HEK293 (cell line): Measurements from ENCODE around the gene MAVS.

Source experiments
- ATF2 ChIP-seq: fragments of 450-650 bp; formaldehyde crosslinking; IDR thresholded peaks from 2 replicates; pipeline ENCODE4 v1.5.1; 2016; ENCODE audit warnings: missing biosample characterization, missing genetic modification characterization, low read depth
- EGR2 ChIP-seq: fragments of 450-650 bp; formaldehyde crosslinking; IDR thresholded peaks from 2 replicates; pipeline ENCODE4 v1.5.1; 2016; ENCODE audit warnings: low read depth, missing biosample characterization, missing genetic modification characterization
- FEZF1 ChIP-seq: fragments of 450-650 bp; formaldehyde crosslinking; IDR thresholded peaks from 2 replicates; pipeline ENCODE4 v1.5.1; 2016; ENCODE audit warnings: missing biosample characterization, missing genetic modification characterization
- GLI4 ChIP-seq: fragments of 450-650 bp; formaldehyde crosslinking; IDR thresholded peaks from 2 replicates; pipeline ENCODE4 v1.5.1; 2016; ENCODE audit warnings: missing biosample characterization, missing genetic modification characterization
- KLF1 ChIP-seq: fragments of 450-650 bp; formaldehyde crosslinking; IDR thresholded peaks from 2 replicates; pipeline ENCODE4 v1.5.1; 2016; ENCODE audit warnings: missing biosample characterization, missing genetic modification characterization
- OVOL3 ChIP-seq: fragments of 450-650 bp; formaldehyde crosslinking; IDR thresholded peaks from 2 replicates; pipeline ENCODE4 v1.5.1; 2016; ENCODE audit warnings: missing biosample characterization, missing genetic modification characterization
- PATZ1 ChIP-seq: fragments of 450-650 bp; formaldehyde crosslinking; IDR thresholded peaks from 2 replicates; pipeline ENCODE4 v1.5.1; 2016; ENCODE audit warnings: missing biosample characterization, missing genetic modification characterization
- PRDM1 ChIP-seq: fragments of 450-650 bp; formaldehyde crosslinking; IDR thresholded peaks from 2 replicates; pipeline ENCODE4; 2016; ENCODE audit warnings: missing biosample characterization, missing genetic modification characterization
- SP2 ChIP-seq: fragments of 450-650 bp; formaldehyde crosslinking; IDR thresholded peaks from 2 replicates; pipeline ENCODE4 v1.5.1; 2016; ENCODE audit warnings: missing biosample characterization, missing genetic modification characterization
- SP3 ChIP-seq: fragments of 450-650 bp; formaldehyde crosslinking; IDR thresholded peaks from 2 replicates; pipeline ENCODE4 v1.5.1; 2016; ENCODE audit warnings: missing biosample characterization, missing genetic modification characterization
- ZBTB48 ChIP-seq: fragments of 450-650 bp; formaldehyde crosslinking; IDR thresholded peaks from 2 replicates; pipeline ENCODE4 v1.5.1; 2016; ENCODE audit warnings: missing biosample characterization, missing genetic modification characterization
- ZBTB6 ChIP-seq: fragments of 450-650 bp; formaldehyde crosslinking; IDR thresholded peaks from 2 replicates; pipeline ENCODE4 v1.5.1; 2017; ENCODE audit warnings: missing biosample characterization, missing genetic modification characterization
- ZFP69B ChIP-seq: fragments of 450-650 bp; formaldehyde crosslinking; IDR thresholded peaks from 2 replicates; pipeline ENCODE4 v1.5.1; 2016; ENCODE audit warnings: missing biosample characterization, missing genetic modification characterization
- ZNF133 ChIP-seq: fragments of 450-650 bp; formaldehyde crosslinking; IDR thresholded peaks from 2 replicates; pipeline ENCODE4 v1.5.1; 2016; ENCODE audit warnings: missing biosample characterization, missing genetic modification characterization
- ZNF140 ChIP-seq: fragments of 450-650 bp; formaldehyde crosslinking; IDR thresholded peaks from 2 replicates; pipeline ENCODE4 v1.5.1; 2016; ENCODE audit warnings: missing biosample characterization, missing genetic modification characterization
- ZNF18 ChIP-seq: fragments of 450-650 bp; formaldehyde crosslinking; IDR thresholded peaks from 2 replicates; pipeline ENCODE4 v1.5.1; 2016; ENCODE audit warnings: missing biosample characterization, missing genetic modification characterization
- ZNF214 ChIP-seq: fragments of 450-650 bp; formaldehyde crosslinking; IDR thresholded peaks from 2 replicates; pipeline ENCODE4 v1.5.1; 2017; ENCODE audit warnings: missing biosample characterization, mild to moderate bottlenecking, missing genetic modification characterization, borderline replicate concordance
- ZNF223 ChIP-seq: fragments of 450-650 bp; formaldehyde crosslinking; IDR thresholded peaks from 2 replicates; pipeline ENCODE4 v1.5.1; 2016; ENCODE audit warnings: missing biosample characterization, missing genetic modification characterization
- ZNF266 ChIP-seq: fragments of 450-650 bp; formaldehyde crosslinking; IDR thresholded peaks from 2 replicates; pipeline ENCODE4 v1.5.1; 2016; ENCODE audit warnings: missing biosample characterization, missing genetic modification characterization, low read depth
- ZNF341 ChIP-seq: fragments of 450-650 bp; formaldehyde crosslinking; IDR thresholded peaks from 2 replicates; pipeline ENCODE4; 2016; ENCODE audit warnings: low read depth, missing biosample characterization, missing genetic modification characterization
- ZNF398 ChIP-seq: fragments of 450-650 bp; formaldehyde crosslinking; IDR thresholded peaks from 2 replicates; pipeline ENCODE4 v1.5.1; 2017; ENCODE audit warnings: missing biosample characterization, missing genetic modification characterization
- ZNF404 ChIP-seq: fragments of 450-650 bp; formaldehyde crosslinking; IDR thresholded peaks from 2 replicates; pipeline ENCODE4 v1.5.1; 2017; ENCODE audit warnings: missing biosample characterization, missing genetic modification characterization
- ZNF488 ChIP-seq: fragments of 450-650 bp; formaldehyde crosslinking; IDR thresholded peaks from 2 replicates; pipeline ENCODE4 v1.5.1; 2016; ENCODE audit warnings: missing biosample characterization, missing genetic modification characterization
- ZNF549 ChIP-seq: fragments of 450-650 bp; IDR thresholded peaks from 2 replicates; pipeline ENCODE4 v1.5.1; 2018; ENCODE audit warnings: missing biosample characterization, missing genetic modification characterization, mild to moderate bottlenecking, inconsistent platforms, moderate library complexity
- ZNF585B ChIP-seq: fragments of 450-650 bp; formaldehyde crosslinking; IDR thresholded peaks from 2 replicates; pipeline ENCODE4 v1.5.1; 2016; ENCODE audit warnings: missing biosample characterization, missing genetic modification characterization
- ZNF596 ChIP-seq: fragments of 450-650 bp; IDR thresholded peaks from 2 replicates; pipeline ENCODE4 v1.5.0; 2018; ENCODE audit warnings: missing biosample characterization, mild to moderate bottlenecking, missing genetic modification characterization, moderate library complexity
- ZNF624 ChIP-seq: fragments of 450-650 bp; formaldehyde crosslinking; IDR thresholded peaks from 2 replicates; pipeline ENCODE4 v1.5.1; 2017; ENCODE audit warnings: missing biosample characterization, missing genetic modification characterization
- ZNF645 ChIP-seq: fragments of 450-650 bp; formaldehyde crosslinking; IDR thresholded peaks from 2 replicates; pipeline ENCODE4; 2016; ENCODE audit warnings: missing biosample characterization, missing genetic modification characterization
- ZNF792 ChIP-seq: fragments of 450-650 bp; formaldehyde crosslinking; IDR thresholded peaks from 2 replicates; pipeline ENCODE4 v1.5.1; 2016; ENCODE audit warnings: missing biosample characterization, missing genetic modification characterization
- ZXDB ChIP-seq: fragments of 450-650 bp; formaldehyde crosslinking; IDR thresholded peaks from 2 replicates; pipeline ENCODE4 v1.5.1; 2016; ENCODE audit warnings: missing biosample characterization, missing genetic modification characterization

The MAVS gene

GRCh38 chr20:3820048-3820900 is 26.4 kb upstream of the MAVS start, which contains the start of gene AP5S1 (continued):
- TF ChIP-seq OVOL3 (tag by site-specific recombination) (peak; percentile 91; the same call in 1 of the 2 replicates), SP2 (tag by site-specific recombination) (peak; percentile 69), ZNF549 (no peak), ZNF398 (tag by site-specific recombination) (peak; percentile 35), ZNF488 (tag by site-specific recombination) (no peak), PATZ1 (tag by site-specific recombination) (peak; percentile 56; the same call in 1 of the 2 replicates), ZXDB (tag by site-specific recombination) (peak; percentile 96), SP3 (tag by site-specific recombination) (peak; percentile 88), PRDM1 (no peak), ZFP69B (tag by site-specific recombination) (no peak; the same call in 1 of the 2 replicates), ZNF18 (tag by site-specific recombination) (no peak), ZNF223 (tag by site-specific recombination) (no peak), ZBTB6 (tag by site-specific recombination) (peak; percentile 41), ZNF792 (tag by site-specific recombination) (no peak), ZNF266 (tag by site-specific recombination) (no peak), KLF1 (tag by site-specific recombination) (peak; percentile 80), ZBTB48 (tag by site-specific recombination) (peak; percentile 66; the same call in 1 of the 2 replicates), ZNF404 (tag by site-specific recombination) (no peak), ATF2 (peak; percentile 98), ZNF596 (tag by site-specific recombination) (no peak), ZNF645 (no peak), ZNF624 (tag by site-specific recombination) (no peak), ZNF133 (tag by site-specific recombination) (no peak), ZNF341 (no peak; the same call in 1 of the 2 replicates), ZNF585B (tag by site-specific recombination) (no peak), GLI4 (tag by site-specific recombination) (no peak), ZNF214 (no peak), FEZF1 (tag by site-specific recombination) (0 out of 2 replicates have a peak, but pooled peaks have one; percentile 45), EGR2 (tag by site-specific recombination) (peak; percentile 41; the same call in 1 of the 2 replicates), ZNF140 (tag by site-specific recombination) (no peak)
